SK-N-MC (cell line): Measurements from ENCODE around the gene FLNC.

Source experiments
- EZH2 ChIP-seq: fragments of 200-600 bp; sonication (generic); IDR thresholded peaks from one replicate; pipeline ENCODE4 v1.6.1; 2017; ENCODE audit warnings: antibody characterized with exemption
- POLR2AphosphoS5 ChIP-seq: IDR thresholded peaks from 2 replicates; pipeline ENCODE4 v1.6.1; 2012; ENCODE audit warnings: mild to moderate bottlenecking, low read depth, low read length, borderline replicate concordance

GRCh38 chr7:128895320-128895719, 65.1 kb downstream of the FLNC start:
- no peak for TF ChIP-seq POLR2AphosphoS5
- no peak for TF ChIP-seq EZH2
